AG04450 (cell line): ENCODE measurements around the gene TMEM175. TPM values are rescaled to one million over a fixed set of nuclear protein-coding genes. Genes with fewer than 3 reads are reported as not detected.

Experiments
- CTCF ChIA-PET: fragments of 300-600, 350-600 bp; formaldehyde crosslinking; extraction: SDS; loops from one replicate; lab custom pipeline; 2022; ENCODE audit warnings: antibody characterized with exemption, inconsistent platforms; lab: Charles Lee
- POLR2A ChIA-PET: fragments of 350-600 bp; formaldehyde crosslinking; extraction: SDS; loops from one replicate; lab custom pipeline; 2021; ENCODE audit warnings: antibody characterized with exemption, inconsistent platforms; lab: Yijun Ruan, JAX
- DNase-seq: peaks from one replicate; pipeline ENCODE4 v3.0.0-alpha.2; 2011; ENCODE audit warnings: low read depth, low spot score
- H3K27ac ChIP-seq: one replicate; pipeline ENCODE4 v1.5.1; 2012; ENCODE audit warnings: low read depth, low read length, control low read depth
- H3K27me3 ChIP-seq: one replicate; pipeline ENCODE4 v1.6.0; 2012; ENCODE audit warnings: low read length; ENCODE audit not compliant: control insufficient read depth, insufficient read depth
- H3K4me3 ChIP-seq: 2 replicates; pipeline ENCODE4 v1.5.1; 2011; ENCODE audit warnings: mild to moderate bottlenecking, low read depth, low read length, control low read depth
- H3K9me3 ChIP-seq: 2 replicates; pipeline ENCODE4 v1.5.1; 2012; ENCODE audit warnings: low read length; ENCODE audit not compliant: control insufficient read depth, insufficient read depth
- CTCF ChIP-seq: IDR thresholded peaks from 2 replicates; pipeline ENCODE4 v1.5.1; 2011; ENCODE audit warnings: low read depth, low read length, control low read depth, inconsistent platforms
- polyA plus RNA-seq: library from polyadenylated mRNA; depleted of rRNA; stranded (reverse); fragments of >200 nt; gene quantifications from 2 replicates; pipeline ENCODE4 v1.2.3, GENCODE V29; 2011

The TMEM175 gene
- polyA plus RNA-seq, 1 experiment = 27.9 TPM

GRCh38 chr4:1002131-1002630 lies 69.9 kb downstream of the TMEM175 start:
- H3K9me3 ChIP-seq = peaks cover 8% of the 10 kb centered on the region
- no peak for DNase-seq
- CTCF ChIA-PET = no interaction called here
- POLR2A ChIA-PET = interaction anchor here (1.4 kb wide), 1 partner anchor 14 kb away, joined by 4 read pairs; no protein-coding TSS in a partner anchor
- peaks cover 69% of the 10 kb centered on the region for H3K27me3 ChIP-seq
- H3K4me3 ChIP-seq = no peak overlapping the region
- H3K27ac ChIP-seq = no peak overlapping the region
- TF ChIP-seq CTCF = no peak

DNA sequence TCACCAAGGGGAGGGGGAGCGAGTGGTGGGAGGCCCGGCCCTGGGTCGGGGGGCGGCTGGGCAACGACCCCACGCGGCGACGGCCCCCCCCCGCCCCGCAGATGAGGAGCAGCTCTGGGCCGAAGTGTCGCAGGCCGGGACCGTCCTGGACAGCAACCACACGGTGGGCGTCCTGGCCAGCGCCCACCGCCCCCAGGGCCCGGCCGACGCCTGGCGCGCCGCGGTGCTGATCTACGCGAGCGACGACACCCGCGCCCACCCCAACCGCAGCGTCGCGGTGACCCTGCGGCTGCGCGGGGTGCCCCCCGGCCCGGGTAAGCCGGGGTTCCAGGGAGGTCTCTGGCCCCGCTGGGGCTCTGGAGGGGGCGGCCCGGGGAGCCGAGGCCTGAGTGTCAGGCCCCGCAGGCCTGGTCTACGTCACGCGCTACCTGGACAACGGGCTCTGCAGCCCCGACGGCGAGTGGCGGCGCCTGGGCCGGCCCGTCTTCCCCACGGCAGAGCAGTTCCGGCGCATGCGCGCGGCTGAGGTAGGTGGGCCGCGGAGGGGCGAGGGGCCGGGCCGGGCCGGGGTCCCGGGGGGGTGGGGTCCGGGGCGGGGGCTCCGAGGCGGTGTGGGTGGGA lies 70.5 kb downstream of the TMEM175 start:
- peaks cover 8% of the 10 kb centered on the region for H3K9me3 ChIP-seq
- no peak for TF ChIP-seq CTCF
- CTCF ChIA-PET = no interaction called here
- POLR2A ChIA-PET = interaction anchor here (1.4 kb wide), 1 partner anchor 15 kb away, joined by 4 read pairs; no protein-coding TSS in a partner anchor
- H3K27ac ChIP-seq = no peak overlapping the region
- H3K27me3 ChIP-seq = peaks cover 69% of the 10 kb centered on the region
- no peak overlapping the region for H3K4me3 ChIP-seq
- DNase-seq = no peak

- ChIA-PET CTCF (no interaction called here), POLR2A (no interaction called here)
- no peak for TF ChIP-seq CTCF
- Histone ChIP-seq H3K9me3 (peaks cover 8% of the 10 kb centered on the region), H3K4me3 (no peak overlapping the region), H3K27me3 (peaks cover 69% of the 10 kb centered on the region), H3K27ac (no peak overlapping the region)
- DNase-seq = no peak
Measured at GRCh38 chr4:1003271-1004070, 71.2 kb downstream of the TMEM175 start.

DNA sequence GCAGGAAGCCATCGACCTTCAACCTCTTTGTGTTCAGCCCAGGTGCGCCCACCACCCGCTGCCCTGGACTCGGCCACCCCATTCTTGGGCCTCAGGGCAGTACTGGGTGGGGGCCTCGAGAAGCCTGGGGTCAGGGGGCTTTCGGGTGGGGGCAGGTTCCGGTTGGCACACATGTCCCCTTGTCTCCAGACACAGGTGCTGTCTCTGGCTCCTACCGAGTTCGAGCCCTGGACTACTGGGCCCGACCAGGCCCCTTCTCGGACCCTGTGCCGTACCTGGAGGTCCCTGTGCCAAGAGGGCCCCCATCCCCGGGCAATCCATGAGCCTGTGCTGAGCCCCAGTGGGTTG lies 71.8 kb downstream of the TMEM175 start:
- no peak overlapping the region for H3K4me3 ChIP-seq
- H3K9me3 ChIP-seq = peaks cover 12% of the 10 kb centered on the region
- DNase-seq = no peak
- no peak for TF ChIP-seq CTCF
- ChIA-PET CTCF (no interaction called here), POLR2A (no interaction called here)
- H3K27me3 ChIP-seq = peaks cover 74% of the 10 kb centered on the region
- H3K27ac ChIP-seq = no peak overlapping the region
